Neural cell (in vitro differentiated cells): ENCODE measurements around the gene PHLPP2. TPM values are rescaled to one million over a fixed set of nuclear protein-coding genes. Genes with fewer than 3 reads are reported as not detected.

ENCODE experiments used
- H2AFZ ChIP-seq: fragments of 200-600, 300-800 bp; sonication (generic), shearing (Covaris generic); 2 replicates; pipeline ENCODE4 v1.6.0; 2014; ENCODE audit warnings: low read depth, mild to moderate bottlenecking, antibody characterized with exemption, low read length, moderate library complexity
- H3F3A ChIP-seq: fragments of 200-600 bp; shearing (Covaris generic); 2 replicates; pipeline ENCODE4 v1.6.1; 2016; ENCODE audit warnings: mild to moderate bottlenecking, moderate library complexity, mixed read lengths, antibody characterized with exemption, low read length; ENCODE audit not compliant: insufficient read depth, poor library complexity, severe bottlenecking
- H3K27ac ChIP-seq: fragments of 200-600, 300-800 bp; sonication (generic), shearing (Covaris generic); 2 replicates; pipeline ENCODE4 v1.5.1; 2014; ENCODE audit warnings: mild to moderate bottlenecking, low read length, moderate library complexity
- H3K27me3 ChIP-seq: fragments of 300-800, 200-600 bp; sonication (generic), shearing (Covaris generic); 2 replicates; pipeline ENCODE4 v1.6.0; 2014; ENCODE audit warnings: mild to moderate bottlenecking, low read depth, low read length, moderate library complexity; ENCODE audit not compliant: insufficient read depth
- H3K36me3 ChIP-seq: fragments of 300-800, 200-600 bp; sonication (generic), shearing (Covaris generic); 2 replicates; pipeline ENCODE4 v1.5.1; 2014; ENCODE audit warnings: mild to moderate bottlenecking, antibody characterized with exemption, low read length, moderate library complexity; ENCODE audit not compliant: insufficient read depth
- H3K4me2 ChIP-seq: fragments of 300-800, 200-600 bp; sonication (generic), shearing (Covaris generic); 2 replicates; pipeline ENCODE4 v1.6.0; 2014; ENCODE audit warnings: mild to moderate bottlenecking, low read length
- H3K4me3 ChIP-seq: fragments of 300-800, 200-600 bp; sonication (generic), shearing (Covaris generic); 2 replicates; pipeline ENCODE4 v1.5.1; 2014; ENCODE audit warnings: mild to moderate bottlenecking, low read length, moderate library complexity
- H3K79me2 ChIP-seq: fragments of 200-600 bp; shearing (Covaris generic); replicated peaks from 2 replicates; pipeline ENCODE4 v1.6.0; 2014; ENCODE audit warnings: mild to moderate bottlenecking, low read length, moderate library complexity; ENCODE audit not compliant: insufficient read depth
- H3K9ac ChIP-seq: fragments of 300-800, 200-600 bp; sonication (generic), shearing (Covaris generic); 2 replicates; pipeline ENCODE4 v1.6.1; 2016; ENCODE audit warnings: mild to moderate bottlenecking, low read length, mixed read lengths
- H3K9me2 ChIP-seq: fragments of 200-600 bp; shearing (Covaris generic); 2 replicates; pipeline ENCODE4 v1.6.1; 2016; ENCODE audit warnings: mild to moderate bottlenecking, low read length, mixed read lengths; ENCODE audit not compliant: insufficient read depth
- H3K9me3 ChIP-seq: fragments of 200-600, 300-800 bp; sonication (generic), shearing (Covaris generic); 2 replicates; pipeline ENCODE4 v1.6.1; 2016; ENCODE audit warnings: mild to moderate bottlenecking, mixed run types, low read length, moderate library complexity, mixed read lengths
- H4K20me1 ChIP-seq: fragments of 200-600 bp; shearing (Covaris generic); 2 replicates; pipeline ENCODE4 v1.6.1; 2016; ENCODE audit warnings: mild to moderate bottlenecking, mixed run types; ENCODE audit not compliant: insufficient read depth
- EZH2 ChIP-seq: fragments of 200-600, 300-800 bp; shearing (Covaris generic), sonication (generic); IDR thresholded peaks from 2 replicates; pipeline ENCODE4 v1.6.1; 2014; ENCODE audit warnings: antibody characterized with exemption, low read length, borderline replicate concordance, mild to moderate bottlenecking; ENCODE audit not compliant: insufficient read depth, poor library complexity, severe bottlenecking
- RAD21 ChIP-seq: fragments of 450-650 bp; conservative IDR thresholded peaks from 2 replicates; pipeline ENCODE4 v1.6.1; 2014; ENCODE audit warnings: antibody characterized with exemption, mild to moderate bottlenecking, moderate library complexity
- SMC3 ChIP-seq: fragments of 450-650 bp; conservative IDR thresholded peaks from 2 replicates; pipeline ENCODE4 v1.6.1; 2014; ENCODE audit warnings: antibody characterized with exemption, mild to moderate bottlenecking, moderate library complexity; ENCODE audit not compliant: poor library complexity
- TAF1 ChIP-seq: IDR thresholded peaks from 2 replicates; pipeline ENCODE4 v1.6.1; 2012; ENCODE audit warnings: low read depth
- polyA plus RNA-seq: library from polyadenylated mRNA; depleted of rRNA; stranded (reverse); fragments of >200 nt; gene quantifications from 2 replicates; pipeline ENCODE4 v1.2.3, GENCODE V29; 2014
- TF ChIP-seq, protein P1 (sequence below): IDR thresholded peaks from 2 replicates; pipeline ENCODE4 v1.6.1; 2012; ENCODE audit warnings: borderline replicate concordance
- TF ChIP-seq, protein P2 (sequence below): fragments of 450-650 bp; IDR thresholded peaks from 2 replicates; pipeline ENCODE4 v1.5.1; 2014; ENCODE audit warnings: antibody characterized with exemption, mild to moderate bottlenecking, moderate library complexity; ENCODE audit not compliant: poor library complexity, severe bottlenecking

The PHLPP2 gene
- polyA plus RNA-seq, 1 donor from 2014 or later: 11.0 TPM

DNA sequence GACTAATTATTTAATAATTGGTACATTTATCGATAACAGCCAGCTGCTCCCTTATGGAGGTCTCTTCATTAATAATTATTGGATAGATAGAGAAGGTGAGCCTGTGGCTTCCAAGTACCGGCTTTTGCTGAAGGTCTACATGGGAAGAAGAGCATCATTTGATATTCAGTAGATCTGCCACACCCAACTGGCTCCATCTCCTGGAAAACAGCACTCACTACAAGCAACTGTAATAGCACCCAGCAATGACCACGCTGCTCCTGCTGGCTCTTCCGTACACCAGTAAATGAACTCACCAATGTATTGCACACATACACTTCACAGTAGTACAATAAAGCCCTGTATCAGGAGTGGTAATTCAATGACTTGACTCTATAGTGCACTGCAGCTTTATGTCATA lies 79.1 kb downstream of the PHLPP2 start:
- no peaks in the 10 kb centered on the region for H3K36me3 ChIP-seq
- no peak overlapping the region for H3K4me2 ChIP-seq
- no peaks in the 10 kb centered on the region for H3K9me3 ChIP-seq
- no peaks in the 10 kb centered on the region for H3K9me2 ChIP-seq
- H4K20me1 ChIP-seq: no peaks in the 10 kb centered on the region
- TF ChIP-seq, protein P1, sequence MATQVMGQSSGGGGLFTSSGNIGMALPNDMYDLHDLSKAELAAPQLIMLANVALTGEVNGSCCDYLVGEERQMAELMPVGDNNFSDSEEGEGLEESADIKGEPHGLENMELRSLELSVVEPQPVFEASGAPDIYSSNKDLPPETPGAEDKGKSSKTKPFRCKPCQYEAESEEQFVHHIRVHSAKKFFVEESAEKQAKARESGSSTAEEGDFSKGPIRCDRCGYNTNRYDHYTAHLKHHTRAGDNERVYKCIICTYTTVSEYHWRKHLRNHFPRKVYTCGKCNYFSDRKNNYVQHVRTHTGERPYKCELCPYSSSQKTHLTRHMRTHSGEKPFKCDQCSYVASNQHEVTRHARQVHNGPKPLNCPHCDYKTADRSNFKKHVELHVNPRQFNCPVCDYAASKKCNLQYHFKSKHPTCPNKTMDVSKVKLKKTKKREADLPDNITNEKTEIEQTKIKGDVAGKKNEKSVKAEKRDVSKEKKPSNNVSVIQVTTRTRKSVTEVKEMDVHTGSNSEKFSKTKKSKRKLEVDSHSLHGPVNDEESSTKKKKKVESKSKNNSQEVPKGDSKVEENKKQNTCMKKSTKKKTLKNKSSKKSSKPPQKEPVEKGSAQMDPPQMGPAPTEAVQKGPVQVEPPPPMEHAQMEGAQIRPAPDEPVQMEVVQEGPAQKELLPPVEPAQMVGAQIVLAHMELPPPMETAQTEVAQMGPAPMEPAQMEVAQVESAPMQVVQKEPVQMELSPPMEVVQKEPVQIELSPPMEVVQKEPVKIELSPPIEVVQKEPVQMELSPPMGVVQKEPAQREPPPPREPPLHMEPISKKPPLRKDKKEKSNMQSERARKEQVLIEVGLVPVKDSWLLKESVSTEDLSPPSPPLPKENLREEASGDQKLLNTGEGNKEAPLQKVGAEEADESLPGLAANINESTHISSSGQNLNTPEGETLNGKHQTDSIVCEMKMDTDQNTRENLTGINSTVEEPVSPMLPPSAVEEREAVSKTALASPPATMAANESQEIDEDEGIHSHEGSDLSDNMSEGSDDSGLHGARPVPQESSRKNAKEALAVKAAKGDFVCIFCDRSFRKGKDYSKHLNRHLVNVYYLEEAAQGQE: no peak
- TF ChIP-seq, protein P2, sequence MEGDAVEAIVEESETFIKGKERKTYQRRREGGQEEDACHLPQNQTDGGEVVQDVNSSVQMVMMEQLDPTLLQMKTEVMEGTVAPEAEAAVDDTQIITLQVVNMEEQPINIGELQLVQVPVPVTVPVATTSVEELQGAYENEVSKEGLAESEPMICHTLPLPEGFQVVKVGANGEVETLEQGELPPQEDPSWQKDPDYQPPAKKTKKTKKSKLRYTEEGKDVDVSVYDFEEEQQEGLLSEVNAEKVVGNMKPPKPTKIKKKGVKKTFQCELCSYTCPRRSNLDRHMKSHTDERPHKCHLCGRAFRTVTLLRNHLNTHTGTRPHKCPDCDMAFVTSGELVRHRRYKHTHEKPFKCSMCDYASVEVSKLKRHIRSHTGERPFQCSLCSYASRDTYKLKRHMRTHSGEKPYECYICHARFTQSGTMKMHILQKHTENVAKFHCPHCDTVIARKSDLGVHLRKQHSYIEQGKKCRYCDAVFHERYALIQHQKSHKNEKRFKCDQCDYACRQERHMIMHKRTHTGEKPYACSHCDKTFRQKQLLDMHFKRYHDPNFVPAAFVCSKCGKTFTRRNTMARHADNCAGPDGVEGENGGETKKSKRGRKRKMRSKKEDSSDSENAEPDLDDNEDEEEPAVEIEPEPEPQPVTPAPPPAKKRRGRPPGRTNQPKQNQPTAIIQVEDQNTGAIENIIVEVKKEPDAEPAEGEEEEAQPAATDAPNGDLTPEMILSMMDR: peak; percentile 49
- TF ChIP-seq SMC3 (peak; percentile 41), RAD21 (no peak)
- H3K9ac ChIP-seq: no peak overlapping the region
- H3K27me3 ChIP-seq: no peaks in the 10 kb centered on the region
- H3F3A ChIP-seq: no peaks in the 10 kb centered on the region
- no peaks in the 10 kb centered on the region for H3K79me2 ChIP-seq
- no peak overlapping the region for H3K4me3 ChIP-seq
- H2AFZ ChIP-seq: no peak overlapping the region
- no peak overlapping the region for H3K27ac ChIP-seq

DNA sequence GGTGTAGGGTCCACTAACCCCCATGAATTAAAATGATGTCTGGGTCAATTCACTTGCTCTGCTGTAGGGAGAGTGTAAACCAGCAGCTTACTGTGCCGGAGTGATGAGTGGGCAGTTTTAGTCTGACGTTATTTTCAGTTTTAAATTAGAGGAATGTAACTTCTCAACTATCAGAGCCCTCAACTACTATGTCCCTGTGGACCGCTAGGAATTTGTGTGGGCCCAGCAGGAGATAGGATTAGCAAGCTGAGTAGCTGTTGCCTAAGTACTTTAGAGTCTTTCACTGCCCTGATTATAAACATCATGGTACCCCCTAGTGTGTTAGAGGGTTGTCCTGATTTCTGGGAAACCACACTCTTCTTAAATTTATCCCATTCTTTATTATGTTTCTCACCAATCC lies 87.1 kb downstream of the PHLPP2 start:
- Histone ChIP-seq H3K4me3 (no peak overlapping the region), H3F3A (no peaks in the 10 kb centered on the region), H3K4me2 (no peak overlapping the region), H3K9me3 (no peaks in the 10 kb centered on the region), H3K79me2 (no peaks in the 10 kb centered on the region), H3K27ac (no peak overlapping the region), H3K36me3 (no peaks in the 10 kb centered on the region), H4K20me1 (no peaks in the 10 kb centered on the region), H2AFZ (no peak overlapping the region), H3K27me3 (no peaks in the 10 kb centered on the region), H3K9me2 (no peaks in the 10 kb centered on the region), H3K9ac (no peak overlapping the region)
- no peak for TF ChIP-seq TAF1
- TF ChIP-seq, protein P1: no peak
- TF ChIP-seq EZH2: no peak
- TF ChIP-seq, protein P2: no peak
- no peak for TF ChIP-seq RAD21
